MV-4-11 (cell line): Measurements from ENCODE around the gene AMFR.

ENCODE experiments used
- DNase-seq: peaks from one replicate; lab custom pipeline; 2025; lab: John Stamatoyannopoulos, UW

The AMFR gene

GRCh38 chr16:56347166-56347565 lies 78.2 kb downstream of the AMFR start:
- no peak for DNase-seq

- no peak for DNase-seq
Observed at GRCh38 chr16:56346131-56346890, 79.0 kb downstream of the AMFR start.

GRCh38 chr16:56345406-56346050 lies 79.8 kb downstream of the AMFR start:
- no peak for DNase-seq

- DNase-seq = no peak
Observed at GRCh38 chr16:56344518-56345405, 80.6 kb downstream of the AMFR start.

- no peak for DNase-seq
Observed at GRCh38 chr16:56343661-56344517, 81.5 kb downstream of the AMFR start.

GRCh38 chr16:56341656-56342399 lies 83.5 kb downstream of the AMFR start:
- no peak for DNase-seq

- DNase-seq = no peak
Observed at GRCh38 chr16:56340864-56341365, 84.4 kb downstream of the AMFR start.

- no peak for DNase-seq
Observed at GRCh38 chr16:56340416-56340815, 84.9 kb downstream of the AMFR start.

- DNase-seq = no peak
Observed at GRCh38 chr16:56339431-56340195, 85.7 kb downstream of the AMFR start.

GRCh38 chr16:56338566-56339318 lies 86.6 kb downstream of the AMFR start:
- DNase-seq = no peak

GRCh38 chr16:56337858-56338325 lies 87.5 kb downstream of the AMFR start:
- no peak for DNase-seq

GRCh38 chr16:56337131-56337857 lies 88.1 kb downstream of the AMFR start:
- DNase-seq = no peak

GRCh38 chr16:56336711-56337110 lies 88.6 kb downstream of the AMFR start:
- no peak for DNase-seq

- no peak for DNase-seq
Observed at GRCh38 chr16:56336071-56336688, 89.2 kb downstream of the AMFR start.

- DNase-seq = no peak
Observed at GRCh38 chr16:56334761-56335160, 90.6 kb downstream of the AMFR start.

GRCh38 chr16:56332464-56333079 lies 92.8 kb downstream of the AMFR start:
- peak; percentile 39 for DNase-seq

GRCh38 chr16:56331915-56332314 lies 93.4 kb downstream of the AMFR start:
- no peak for DNase-seq

GRCh38 chr16:56331399-56331798 lies 93.9 kb downstream of the AMFR start:
- no peak for DNase-seq
